Ishikawa (cell line): ENCODE measurements around the gene BEGAIN.

Experiments used
- CEBPB ChIP-seq: IDR thresholded peaks from 2 replicates; pipeline ENCODE4 v1.6.1; 2012
- CREB1 ChIP-seq: IDR thresholded peaks from 2 replicates; pipeline ENCODE4 v1.6.1; 2012; ENCODE audit warnings: low read depth
- EGR1 ChIP-seq: IDR thresholded peaks from 2 replicates; pipeline ENCODE4 v1.6.1; 2012
- EP300 ChIP-seq: IDR thresholded peaks from 2 replicates; pipeline ENCODE4 v1.6.1; 2012; ENCODE audit warnings: borderline replicate concordance
- FOXM1 ChIP-seq: IDR thresholded peaks from 2 replicates; pipeline ENCODE4 v1.6.1; 2012; ENCODE audit warnings: low read depth, borderline replicate concordance
- NFIC ChIP-seq: IDR thresholded peaks from 2 replicates; pipeline ENCODE4 v1.6.1; 2012
- RAD21 ChIP-seq: IDR thresholded peaks from 2 replicates; pipeline ENCODE4 v1.6.1; 2012; ENCODE audit warnings: low read depth
- TAF1 ChIP-seq: IDR thresholded peaks from 2 replicates; pipeline ENCODE4 v1.6.1; 2012; ENCODE audit warnings: low read depth, mild to moderate bottlenecking
- TCF12 ChIP-seq: IDR thresholded peaks from 2 replicates; pipeline ENCODE4 v1.6.1; 2012; ENCODE audit warnings: low read depth
- TEAD4 ChIP-seq: IDR thresholded peaks from 2 replicates; pipeline ENCODE4 v1.6.1; 2012
- YY1 ChIP-seq: IDR thresholded peaks from 2 replicates; pipeline ENCODE4 v1.6.1; 2012; ENCODE audit warnings: low read depth
- ZBTB7A ChIP-seq: IDR thresholded peaks from 2 replicates; pipeline ENCODE4 v1.6.1; 2012; ENCODE audit warnings: low read depth
- TF ChIP-seq, protein P1 (sequence below): IDR thresholded peaks from 2 replicates; pipeline ENCODE4 v1.6.1; 2012
- TF ChIP-seq, protein P2 (sequence below): IDR thresholded peaks from 2 replicates; pipeline ENCODE4 v1.6.1; 2012
- TF ChIP-seq, protein P3 (sequence below): IDR thresholded peaks from 2 replicates; pipeline ENCODE4 v1.6.1; 2012; ENCODE audit warnings: low read depth, mild to moderate bottlenecking

BEGAIN gene, protein sequence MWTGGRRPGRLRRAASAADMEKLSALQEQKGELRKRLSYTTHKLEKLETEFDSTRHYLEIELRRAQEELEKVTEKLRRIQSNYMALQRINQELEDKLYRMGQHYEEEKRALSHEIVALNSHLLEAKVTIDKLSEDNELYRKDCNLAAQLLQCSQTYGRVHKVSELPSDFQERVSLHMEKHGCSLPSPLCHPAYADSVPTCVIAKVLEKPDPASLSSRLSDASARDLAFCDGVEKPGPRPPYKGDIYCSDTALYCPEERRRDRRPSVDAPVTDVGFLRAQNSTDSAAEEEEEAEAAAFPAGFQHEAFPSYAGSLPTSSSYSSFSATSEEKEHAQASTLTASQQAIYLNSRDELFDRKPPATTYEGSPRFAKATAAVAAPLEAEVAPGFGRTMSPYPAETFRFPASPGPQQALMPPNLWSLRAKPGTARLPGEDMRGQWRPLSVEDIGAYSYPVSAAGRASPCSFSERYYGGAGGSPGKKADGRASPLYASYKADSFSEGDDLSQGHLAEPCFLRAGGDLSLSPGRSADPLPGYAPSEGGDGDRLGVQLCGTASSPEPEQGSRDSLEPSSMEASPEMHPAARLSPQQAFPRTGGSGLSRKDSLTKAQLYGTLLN

DNA sequence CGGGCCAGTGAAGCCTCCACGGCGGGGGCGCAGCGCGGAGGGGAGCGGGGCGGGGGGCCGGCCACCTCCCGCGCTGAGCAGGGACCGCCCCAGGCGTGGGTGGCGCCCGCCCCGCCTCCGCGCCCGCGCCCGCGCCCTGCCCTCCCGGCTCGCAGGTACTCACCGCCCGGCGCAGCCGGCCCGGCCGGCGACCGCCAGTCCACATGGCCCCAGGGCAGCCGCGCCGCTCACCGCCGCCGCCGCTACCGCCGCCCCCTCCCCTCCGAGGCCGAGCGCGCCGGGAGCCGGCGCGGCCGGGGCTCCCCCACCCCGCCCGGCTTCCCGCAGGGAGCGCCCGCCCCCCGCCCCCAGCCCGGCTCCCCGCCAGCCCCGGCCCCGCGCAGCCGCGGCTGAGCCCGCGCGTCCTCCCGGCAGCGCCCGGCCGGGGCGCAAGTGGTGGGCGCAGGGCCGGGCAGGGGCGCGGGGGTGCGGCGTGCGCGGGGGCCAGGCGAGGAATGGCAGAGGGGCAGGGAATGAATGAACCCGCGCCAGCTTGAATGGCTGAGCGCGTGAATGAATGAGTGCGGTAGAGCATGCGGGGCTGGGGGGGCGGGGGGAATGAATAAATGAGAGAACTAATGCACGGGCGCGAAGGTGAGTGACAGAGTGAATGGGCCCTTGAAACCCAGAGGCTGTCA lies at the start of gene BEGAIN:
Gene BEGAIN, minus strand, starts transcription at position 332 of the 677 bp plus-strand sequence. Its CDS starts 127 bp downstream, at position 205.
- TF ChIP-seq ZBTB7A: 0 out of 2 replicates have a peak, but pooled peaks have one; percentile 51
- TF ChIP-seq, protein P1, sequence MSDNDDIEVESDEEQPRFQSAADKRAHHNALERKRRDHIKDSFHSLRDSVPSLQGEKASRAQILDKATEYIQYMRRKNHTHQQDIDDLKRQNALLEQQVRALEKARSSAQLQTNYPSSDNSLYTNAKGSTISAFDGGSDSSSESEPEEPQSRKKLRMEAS: no peak
- TF ChIP-seq EP300: no peak
- TF ChIP-seq, protein P2, sequence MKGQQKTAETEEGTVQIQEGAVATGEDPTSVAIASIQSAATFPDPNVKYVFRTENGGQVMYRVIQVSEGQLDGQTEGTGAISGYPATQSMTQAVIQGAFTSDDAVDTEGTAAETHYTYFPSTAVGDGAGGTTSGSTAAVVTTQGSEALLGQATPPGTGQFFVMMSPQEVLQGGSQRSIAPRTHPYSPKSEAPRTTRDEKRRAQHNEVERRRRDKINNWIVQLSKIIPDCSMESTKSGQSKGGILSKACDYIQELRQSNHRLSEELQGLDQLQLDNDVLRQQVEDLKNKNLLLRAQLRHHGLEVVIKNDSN: no peak
- TF ChIP-seq EGR1: peak; percentile 74
- TF ChIP-seq FOXM1: no peak
- TF ChIP-seq NFIC: no peak
- no peak for TF ChIP-seq TEAD4
- TF ChIP-seq CEBPB: no peak
- TF ChIP-seq CREB1: no peak

DNA sequence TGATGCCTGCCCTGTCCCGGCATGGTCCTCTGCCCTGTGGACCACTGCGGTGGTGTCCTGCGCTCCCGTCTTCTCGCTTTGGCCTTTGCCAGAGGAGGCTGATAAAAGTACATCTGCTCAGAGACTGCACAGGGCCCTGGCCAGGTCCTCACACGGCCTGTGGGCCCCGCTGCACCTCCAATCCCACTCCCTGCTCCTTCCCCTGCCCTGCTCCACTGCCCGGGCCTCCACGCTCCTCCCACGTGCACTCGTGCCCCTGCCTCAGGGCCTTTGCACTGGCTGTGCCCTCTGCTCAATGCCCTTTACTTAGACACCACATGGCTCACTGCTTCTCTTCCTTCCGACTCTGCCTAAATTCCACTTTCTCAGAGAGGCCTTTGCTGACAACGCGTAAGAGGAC lies 49.3 kb upstream of the BEGAIN start:
- TF ChIP-seq EGR1 (no peak), CREB1 (no peak), NFIC (no peak)

DNA sequence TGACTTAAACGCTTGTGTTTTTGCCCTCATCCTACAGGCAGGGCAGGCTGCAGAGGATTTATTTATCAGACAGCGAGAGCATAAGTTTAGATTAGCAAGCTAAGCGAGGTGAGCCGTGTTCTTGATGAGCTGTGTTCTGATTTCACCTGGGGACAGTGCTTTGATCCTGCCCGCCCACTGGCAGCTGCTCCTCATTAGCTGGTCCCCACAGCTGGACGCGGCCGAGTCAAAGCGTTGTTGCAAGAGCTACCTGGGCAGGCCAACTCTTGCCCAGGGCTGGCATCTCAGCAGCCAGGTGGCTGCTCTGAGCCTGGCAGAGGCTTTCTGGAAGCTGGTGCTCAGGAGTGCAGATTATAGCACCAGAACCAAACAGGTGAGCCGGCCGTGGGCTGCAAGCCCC lies 46.8 kb upstream of the BEGAIN start:
- TF ChIP-seq TAF1 (no peak), TCF12 (no peak), NFIC (no peak), RAD21 (no peak), CEBPB (no peak), EGR1 (no peak), YY1 (no peak)
- TF ChIP-seq, protein P1: no peak
- TF ChIP-seq, protein P3, sequence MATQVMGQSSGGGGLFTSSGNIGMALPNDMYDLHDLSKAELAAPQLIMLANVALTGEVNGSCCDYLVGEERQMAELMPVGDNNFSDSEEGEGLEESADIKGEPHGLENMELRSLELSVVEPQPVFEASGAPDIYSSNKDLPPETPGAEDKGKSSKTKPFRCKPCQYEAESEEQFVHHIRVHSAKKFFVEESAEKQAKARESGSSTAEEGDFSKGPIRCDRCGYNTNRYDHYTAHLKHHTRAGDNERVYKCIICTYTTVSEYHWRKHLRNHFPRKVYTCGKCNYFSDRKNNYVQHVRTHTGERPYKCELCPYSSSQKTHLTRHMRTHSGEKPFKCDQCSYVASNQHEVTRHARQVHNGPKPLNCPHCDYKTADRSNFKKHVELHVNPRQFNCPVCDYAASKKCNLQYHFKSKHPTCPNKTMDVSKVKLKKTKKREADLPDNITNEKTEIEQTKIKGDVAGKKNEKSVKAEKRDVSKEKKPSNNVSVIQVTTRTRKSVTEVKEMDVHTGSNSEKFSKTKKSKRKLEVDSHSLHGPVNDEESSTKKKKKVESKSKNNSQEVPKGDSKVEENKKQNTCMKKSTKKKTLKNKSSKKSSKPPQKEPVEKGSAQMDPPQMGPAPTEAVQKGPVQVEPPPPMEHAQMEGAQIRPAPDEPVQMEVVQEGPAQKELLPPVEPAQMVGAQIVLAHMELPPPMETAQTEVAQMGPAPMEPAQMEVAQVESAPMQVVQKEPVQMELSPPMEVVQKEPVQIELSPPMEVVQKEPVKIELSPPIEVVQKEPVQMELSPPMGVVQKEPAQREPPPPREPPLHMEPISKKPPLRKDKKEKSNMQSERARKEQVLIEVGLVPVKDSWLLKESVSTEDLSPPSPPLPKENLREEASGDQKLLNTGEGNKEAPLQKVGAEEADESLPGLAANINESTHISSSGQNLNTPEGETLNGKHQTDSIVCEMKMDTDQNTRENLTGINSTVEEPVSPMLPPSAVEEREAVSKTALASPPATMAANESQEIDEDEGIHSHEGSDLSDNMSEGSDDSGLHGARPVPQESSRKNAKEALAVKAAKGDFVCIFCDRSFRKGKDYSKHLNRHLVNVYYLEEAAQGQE: no peak

DNA sequence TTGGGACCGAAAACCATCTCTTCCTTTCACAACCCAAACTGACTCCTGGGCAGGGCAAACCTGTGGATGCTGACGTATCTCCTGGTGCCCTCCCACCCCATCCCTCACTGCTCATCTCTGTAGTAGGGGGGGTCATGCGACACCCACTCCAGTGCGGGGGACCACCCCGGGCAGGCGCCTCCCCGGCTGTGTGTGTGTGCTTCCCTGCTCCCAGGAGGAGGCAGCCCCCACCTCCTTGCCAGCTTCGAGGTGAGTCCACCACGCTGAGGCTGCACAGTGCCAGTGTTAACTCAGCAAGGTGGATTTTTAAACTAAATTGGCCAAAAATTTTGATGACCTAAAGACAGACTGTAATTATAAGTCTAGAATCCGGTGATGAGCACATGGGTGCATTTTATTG lies 46.2 kb upstream of the BEGAIN start:
- TF ChIP-seq NFIC (no peak), TCF12 (no peak), EP300 (no peak), YY1 (no peak), RAD21 (no peak), CEBPB (no peak), EGR1 (no peak), CREB1 (no peak), TEAD4 (no peak), ZBTB7A (no peak), FOXM1 (no peak), TAF1 (no peak)
- TF ChIP-seq, protein P2: no peak
- TF ChIP-seq, protein P1: no peak
- TF ChIP-seq, protein P3: no peak

DNA sequence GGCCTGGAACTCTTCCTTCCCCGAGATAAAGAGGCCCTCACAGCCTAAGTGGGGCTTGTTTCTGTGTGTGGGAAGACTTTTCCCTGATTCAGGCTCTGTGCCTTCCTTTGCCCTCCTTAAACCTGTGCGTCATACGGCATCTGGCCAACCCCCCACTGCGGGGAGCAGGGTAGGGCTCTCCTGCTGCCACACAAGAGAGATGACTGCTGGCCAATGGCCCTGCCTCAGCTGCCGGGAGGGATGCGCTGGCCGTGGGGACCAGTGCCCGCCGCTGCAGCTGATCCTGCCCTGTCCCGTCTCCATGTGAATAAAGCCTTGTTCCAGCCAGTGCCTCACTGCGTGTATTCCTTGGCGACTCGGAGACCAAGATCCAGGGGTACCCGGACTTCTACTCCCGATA lies 42.5 kb upstream of the BEGAIN start:
- TF ChIP-seq, protein P2: no peak
- peak; percentile 73 for TF ChIP-seq NFIC
